ENCODE measurements around the gene MAP3K5. TPM values are rescaled to one million over a fixed set of nuclear protein-coding genes. Genes with fewer than 3 reads are reported as not detected.

MAP3K5 gene
- total and polyA plus RNA-seq, 2 of the 8 experiments (the other 6 are each of a cell fraction or from before 2014, with no cell fraction given): 0.63 to 2.6 TPM

- Histone ChIP-seq H3K14ac (ENCODE audit: insufficient read length) (no peak overlapping the region), H3K4ac (replicated peaks; ENCODE audit: insufficient read length, low read depth, low read length) (no peak overlapping the region), H2BK20ac (ENCODE audit: low read length) (no peak overlapping the region), H3K23ac (ENCODE audit: insufficient read length) (no peak overlapping the region), H4K20me1 (replicated peaks in 1 of 2; ENCODE audit: control insufficient read depth in 1 of 2, insufficient read depth in 2 of 2, low read length in 2 of 2) (no peaks in the 10 kb centered on the region), H4K8ac (ENCODE audit: extremely low read depth, insufficient read depth, low read length) (no peak overlapping the region), H2AFZ (ENCODE audit: low read length) (no peak overlapping the region), H3K9me3 (ENCODE audit: insufficient read depth in 2 of 2, low read depth in 1 of 2, low read length in 1 of 2) (no peaks in the 10 kb centered on the region), H3K27ac (ENCODE audit: low read depth, low read length) (no peak overlapping the region), H2BK15ac (ENCODE audit: low read length) (no peak overlapping the region), H3K79me2 (ENCODE audit: control insufficient read depth in 1 of 2, insufficient read depth in 2 of 2, low read length in 2 of 2) (no peaks in the 10 kb centered on the region), H3K4me2 (ENCODE audit: insufficient read depth in 1 of 2, low read depth in 2 of 2, low read length in 2 of 2) (no peak overlapping the region), H4K91ac (replicated peaks; ENCODE audit: insufficient read length, low read length) (no peak overlapping the region), H2BK12ac (ENCODE audit: low read depth, low read length) (no peak overlapping the region), H3K36me3 (ENCODE audit: control insufficient read depth in 2 of 4, insufficient read depth in 4 of 4, low read length in 3 of 4) (no peaks in the 10 kb centered on the region), H3K23me2 (ENCODE audit: low read depth, low read length) (no peaks in the 10 kb centered on the region), H3K18ac (ENCODE audit: extremely low read depth, low read length) (no peak overlapping the region), H3K9ac (replicated peaks in 1 of 4; ENCODE audit: extremely low read depth in 1 of 4, low read depth in 3 of 4, low read length in 3 of 4) (no peak overlapping the region), H3K27me3 (replicated peaks in 1 of 4; ENCODE audit: control insufficient read depth in 3 of 4, extremely low read depth in 1 of 4, insufficient read depth in 3 of 4, low read length in 3 of 4) (no peaks in the 10 kb centered on the region), H3K79me1 (ENCODE audit: low read depth, low read length) (no peaks in the 10 kb centered on the region), H2BK120ac (replicated peaks; ENCODE audit: low read depth, low read length) (no peak overlapping the region), H3K4me3 (ENCODE audit: extremely low read depth in 1 of 4, insufficient read depth in 2 of 4, low read depth in 3 of 4, low read length in 4 of 4) (no peak overlapping the region), H3K56ac (replicated peaks; ENCODE audit: insufficient read length, low read depth, low read length) (no peak overlapping the region), H2AK5ac (ENCODE audit: low read depth, low read length) (no peak overlapping the region), H2BK5ac (ENCODE audit: low read depth, low read length) (no peak overlapping the region), H4K5ac (ENCODE audit: insufficient read length, low read depth, low read length) (no peak overlapping the region), H3K4me1 (replicated peaks in 1 of 4; ENCODE audit: control insufficient read depth in 3 of 4, insufficient read depth in 4 of 4, low read length in 3 of 4) (no peaks in the 10 kb centered on the region)
- ChIA-PET CTCF (ENCODE audit: partially characterized antibody) (no interaction called here), POLR2A (ENCODE audit: partially characterized antibody) (no interaction called here)
- DNase-seq (ENCODE audit: low read depth in 1 of 2, low spot score in 2 of 2) (no peak), FAIRE-seq (no peak)
- 86% methylated on average over 4 of the region's 4 CpGs; no CpG with 5 or more reads in 1 of the 2 experiments for WGBS, 2 experiments (ENCODE audit: extremely low coverage in 1 of 2, insufficient coverage in 1 of 2, insufficient read length in 1 of 2, insufficient replicate concordance in 2 of 2, low coverage in 1 of 2, low lambda C conversion rate in 2 of 2, missing lambda C conversion rate in 1 of 2)
- TF ChIP-seq NRF1 (IDR thresholded peaks at IDR 0.05; ENCODE audit: low read depth, low read length): no peak
- TF ChIP-seq CHD1 (IDR thresholded peaks at IDR 0.05; ENCODE audit: low read depth, low read length): no peak
- no peak for TF ChIP-seq CTBP2 (IDR thresholded peaks at IDR 0.05; ENCODE audit: borderline replicate concordance, insufficient read depth, insufficient read length, low read length)
- TF ChIP-seq HDAC6 (IDR thresholded peaks at IDR 0.05; ENCODE audit: low read depth, low read length): no peak
- TF ChIP-seq YY1 (IDR thresholded peaks at IDR 0.05; ENCODE audit: low read depth, low read length): no peak
- no peak for TF ChIP-seq GTF2F1 (IDR thresholded peaks at IDR 0.05; ENCODE audit: borderline replicate concordance, low read depth, low read length)
- no peak for TF ChIP-seq RFX5 (IDR thresholded peaks at IDR 0.05; ENCODE audit: borderline replicate concordance, low read depth, low read length)
- TF ChIP-seq BRCA1 (IDR thresholded peaks at IDR 0.05; ENCODE audit: low read depth, low read length): no peak
- no peak for TF ChIP-seq SUZ12 (IDR thresholded peaks at IDR 0.05; ENCODE audit: low read length)
- TF ChIP-seq RXRA (IDR thresholded peaks at IDR 0.05; ENCODE audit: insufficient read depth, low read depth, low read length): no peak
- no peak for TF ChIP-seq EP300 (IDR thresholded peaks at IDR 0.05; ENCODE audit: borderline replicate concordance in 1 of 2, low read depth in 2 of 2, low read length in 2 of 2)
- no peak for TF ChIP-seq SIN3A (conservative IDR thresholded peaks at IDR 0.05 in 1 of 2, IDR thresholded peaks at IDR 0.05 in 1 of 2; ENCODE audit: low read depth in 1 of 2, low read length in 2 of 2)
- TF ChIP-seq CBX5 (IDR thresholded peaks at IDR 0.05; ENCODE audit: low read depth, low read length): no peak
Observed at GRCh38 chr6:136683209-136683941, 108.9 kb downstream of the MAP3K5 start.

All from H1 (cell line).